CD4-positive, alpha-beta T cell treated with Interleukin-6 at 100 ng/mL for 8 hours (primary cell): Measurements from ENCODE around the gene NFIX.

Experiments
- DNase-seq: peaks from one replicate; pipeline ENCODE4 v3.0.0-alpha.2; 2020; ENCODE audit warnings: mixed read lengths, low spot score

The NFIX gene

GRCh38 chr19:13128583-13128982 is 133.3 kb downstream of the NFIX start:
- DNase-seq, result no peak

GRCh38 chr19:13129384-13129783 is 134.1 kb downstream of the NFIX start:
- no peak for DNase-seq

GRCh38 chr19:13130886-13131490 is 135.7 kb downstream of the NFIX start:
- DNase-seq, result no peak

GRCh38 chr19:13132471-13133180 is 137.4 kb downstream of the NFIX start:
- peak; percentile 51 for DNase-seq

- no peak for DNase-seq
Observed at GRCh38 chr19:13133241-13133870, 138.1 kb downstream of the NFIX start.

GRCh38 chr19:13134626-13135025 is 139.4 kb downstream of the NFIX start:
- no peak for DNase-seq

- no peak for DNase-seq
Observed at GRCh38 chr19:13135068-13136062, 140.1 kb downstream of the NFIX start.

- DNase-seq, result no peak
Observed at GRCh38 chr19:13137290-13137794, 142.1 kb downstream of the NFIX start.

- no peak for DNase-seq
Observed at GRCh38 chr19:13138171-13138915, 143.1 kb downstream of the NFIX start.

- DNase-seq, result no peak
Observed at GRCh38 chr19:13138916-13139198, 143.6 kb downstream of the NFIX start.

GRCh38 chr19:13139633-13140311 is 144.5 kb downstream of the NFIX start:
- DNase-seq, result no peak

GRCh38 chr19:13146763-13147563 is 151.7 kb downstream of the NFIX start:
- DNase-seq, result no peak
